Left ventricle myocardium superior (tissue), 1 donor: Measurements from ENCODE around the gene CGRRF1. TPM values are rescaled to one million over a fixed set of nuclear protein-coding genes. Genes with fewer than 3 reads are reported as not detected.

Source experiments
- ATAC-seq: fragments of 200-7000 bp; cut with Tn5 transposase; one replicate; pipeline ENCODE4 v1.9.1; 2020; ENCODE audit warnings: mild to moderate bottlenecking, moderate library complexity
- DNase-seq: peaks from one replicate; pipeline ENCODE4 v3.0.0-alpha.2; 2020
- intact Hi-C: fragments of 100-400 bp; cut with micrococcal nuclease; formaldehyde crosslinking; loops from one replicate; pipeline ENCODE4 v1.11.0; 2022
- total RNA-seq: library from RNA; stranded (reverse); fragmentation: NEBNext Ultra II Directional; extraction: Animal tissue kit (Norgen Biotek cat#: 25700); gene quantifications from one replicate; pipeline ENCODE4 v1.2.1, GENCODE V29; 2021
- donor health status: DM: no; HTN: yes; CAD: no; lungs with severe emphysema.

Gene CGRRF1
- total RNA-seq, 1 donor from 2014 or later, result 20.7 TPM

GRCh38 chr14:54533100-54533499 lies 23.4 kb downstream of the CGRRF1 start:
- intact Hi-C loops, result no loop called here
- ATAC-seq (no peak), DNase-seq (no peak)

GRCh38 chr14:54535126-54535525 lies 25.4 kb downstream of the CGRRF1 start:
- intact Hi-C loops, result no loop called here
- DNase-seq, result no peak
- ATAC-seq, result no peak

- ATAC-seq (no peak), DNase-seq (no peak)
- intact Hi-C loops, result no loop called here
Measured at GRCh38 chr14:54535646-54536045, 25.9 kb downstream of the CGRRF1 start.

- intact Hi-C loops, result no loop called here
- ATAC-seq, result no peak
- DNase-seq, result no peak
Measured at GRCh38 chr14:54537651-54538050, 27.9 kb downstream of the CGRRF1 start.

GRCh38 chr14:54538055-54538454 lies 28.3 kb downstream of the CGRRF1 start:
- DNase-seq (no peak), ATAC-seq (no peak)
- intact Hi-C loops, result no loop called here

- no peak for ATAC-seq
- intact Hi-C loops, result no loop called here
Measured at GRCh38 chr14:54547583-54547982, 37.9 kb downstream of the CGRRF1 start.

GRCh38 chr14:54548491-54548890 lies 38.8 kb downstream of the CGRRF1 start:
- intact Hi-C loops, result no loop called here
- DNase-seq, result no peak
- ATAC-seq, result no peak

More at GRCh38 chr14:54547583-54547982, 37.9 kb downstream of the CGRRF1 start:
- DNase-seq, result no peak

GRCh38 chr14:54549862-54550261 lies 40.2 kb downstream of the CGRRF1 start:
- DNase-seq (no peak), ATAC-seq (no peak)
- intact Hi-C loops, result no loop called here

GRCh38 chr14:54550514-54550913 lies 40.8 kb downstream of the CGRRF1 start:
- ATAC-seq (no peak), DNase-seq (no peak)
- intact Hi-C loops, result no loop called here

- DNase-seq, result no peak
- ATAC-seq, result peak; percentile 36
- intact Hi-C loops, result no loop called here
Measured at GRCh38 chr14:54554401-54554800, 44.7 kb downstream of the CGRRF1 start.

- intact Hi-C loops, result no loop called here
- ATAC-seq, result no peak
- DNase-seq, result no peak
Measured at GRCh38 chr14:54555651-54556050, 45.9 kb downstream of the CGRRF1 start.

- ATAC-seq (no peak), DNase-seq (no peak)
- intact Hi-C loops, result no loop called here
Measured at GRCh38 chr14:54556535-54556934, 46.8 kb downstream of the CGRRF1 start.

- no peak for DNase-seq
- intact Hi-C loops, result loop anchor here (2.0 to 10.0 kb wide), 3 partner anchors 130 to 242 kb away; no protein-coding TSS in a partner anchor
- ATAC-seq, result no peak
Measured at GRCh38 chr14:54562334-54562733, 52.6 kb downstream of the CGRRF1 start.

- intact Hi-C loops, result loop anchor here (5.0 to 10.0 kb wide), 2 partner anchors 128 to 241 kb away; no protein-coding TSS in a partner anchor
- ATAC-seq, result no peak
Measured at GRCh38 chr14:54564071-54564867, 54.6 kb downstream of the CGRRF1 start.

GRCh38 chr14:54564868-54565784 lies 55.4 kb downstream of the CGRRF1 start:
- peak; percentile 86 for DNase-seq
- intact Hi-C loops, result loop anchor here (5.0 to 10.0 kb wide), 2 partner anchors 127 to 240 kb away; no protein-coding TSS in a partner anchor
- peak; percentile 59 for ATAC-seq

More at GRCh38 chr14:54564071-54564867, 54.6 kb downstream of the CGRRF1 start:
- DNase-seq, result no peak

GRCh38 chr14:54565785-54566409 lies 56.2 kb downstream of the CGRRF1 start:
- intact Hi-C loops, result loop anchor here (10.0 kb wide), 1 partner anchor 239 kb away; no protein-coding TSS in a partner anchor

GRCh38 chr14:54566410-54567223 lies 56.9 kb downstream of the CGRRF1 start, which contains the start of gene SAMD4A:
Gene SAMD4A (plus strand): TSS chr14:54567128. CDS start chr14:54567917, 789 bp downstream.
- intact Hi-C loops, result loop anchor here (10.0 kb wide), 1 partner anchor 238 kb away; no protein-coding TSS in a partner anchor
- ATAC-seq, result peak; percentile 53

More at GRCh38 chr14:54565785-54566409, 56.2 kb downstream of the CGRRF1 start:
- peak; percentile 79 for ATAC-seq
- peak; percentile 97 for DNase-seq

GRCh38 chr14:54567224-54567638 lies 57.5 kb downstream of the CGRRF1 start:
- ATAC-seq (no peak), DNase-seq (no peak)
- intact Hi-C loops, result loop anchor here (10.0 kb wide), 1 partner anchor 238 kb away; no protein-coding TSS in a partner anchor

More at GRCh38 chr14:54566410-54567223, 56.9 kb downstream of the CGRRF1 start, which contains the start of gene SAMD4A:
- DNase-seq, result peak; percentile 91
